ENCODE data around the gene CRIP1. TPM values are rescaled to one million over a fixed set of nuclear protein-coding genes. Genes with fewer than 3 reads are reported as not detected.

CRIP1 gene
- total RNA-seq, 1 donor from 2014 or later, result 5.1 TPM

GRCh38 chr14:105471823-105472485 is 14.7 kb upstream of the CRIP1 start:
- Mint-ChIP-seq H3K4me1 (ENCODE audit: low read depth) (no peaks in the 10 kb centered on the region), H3K27me3 (no peaks in the 10 kb centered on the region), H3K27ac (no peak overlapping the region), H3K4me3 (ENCODE audit: low read depth) (no peak overlapping the region), H3K9me3 (ENCODE audit: low read depth) (no peaks in the 10 kb centered on the region), H3K36me3 (ENCODE audit: insufficient read depth) (peaks cover 1% of the 10 kb centered on the region)
- no peak for TF ChIP-seq CTCF (IDR thresholded peaks at IDR 0.05; ENCODE audit: unreplicated experiment)
- no peak for DNase-seq (ENCODE audit: low spot score, unreplicated experiment)

GRCh38 chr14:105472486-105472991 is 14.1 kb upstream of the CRIP1 start:
- Mint-ChIP-seq H3K36me3 (ENCODE audit: insufficient read depth) (peaks cover 1% of the 10 kb centered on the region), H3K27ac (no peak overlapping the region), H3K4me3 (ENCODE audit: low read depth) (no peak overlapping the region), H3K27me3 (peaks cover 5% of the 10 kb centered on the region), H3K4me1 (ENCODE audit: low read depth) (no peaks in the 10 kb centered on the region), H3K9me3 (ENCODE audit: low read depth) (no peaks in the 10 kb centered on the region)
- no peak for DNase-seq (ENCODE audit: low spot score, unreplicated experiment)
- no peak for TF ChIP-seq CTCF (IDR thresholded peaks at IDR 0.05; ENCODE audit: unreplicated experiment)

- Mint-ChIP-seq H3K27me3 (peaks cover 5% of the 10 kb centered on the region), H3K4me3 (ENCODE audit: low read depth) (peak overlapping the region; percentile 44), H3K9me3 (ENCODE audit: low read depth) (no peaks in the 10 kb centered on the region), H3K4me1 (ENCODE audit: low read depth) (no peaks in the 10 kb centered on the region), H3K27ac (no peak overlapping the region), H3K36me3 (ENCODE audit: insufficient read depth) (peaks cover 1% of the 10 kb centered on the region)
- DNase-seq (ENCODE audit: low spot score, unreplicated experiment), result no peak
- TF ChIP-seq CTCF (IDR thresholded peaks at IDR 0.05; ENCODE audit: unreplicated experiment), result no peak
These were observed 13.5 kb upstream of the CRIP1 start for GRCh38 chr14:105473033-105473676.

GRCh38 chr14:105473677-105474482 is 12.8 kb upstream of the CRIP1 start:
- peaks cover 5% of the 10 kb centered on the region for H3K27me3 Mint-ChIP-seq
- H3K9me3 Mint-ChIP-seq (ENCODE audit: low read depth), result no peaks in the 10 kb centered on the region
- no peak for TF ChIP-seq CTCF (IDR thresholded peaks at IDR 0.05; ENCODE audit: unreplicated experiment)
- peak; percentile 95 for DNase-seq (ENCODE audit: low spot score, unreplicated experiment)
- no peak overlapping the region for H3K27ac Mint-ChIP-seq
- H3K4me3 Mint-ChIP-seq (ENCODE audit: low read depth), result peak overlapping the region; percentile 60
- no peaks in the 10 kb centered on the region for H3K4me1 Mint-ChIP-seq (ENCODE audit: low read depth)
- H3K36me3 Mint-ChIP-seq (ENCODE audit: insufficient read depth), result peaks cover 1% of the 10 kb centered on the region

Data from progenitor cell of endocrine pancreas (in vitro differentiated cells).